ENCODE data around the gene TTC21B. TPM values are rescaled to one million over a fixed set of nuclear protein-coding genes. Genes with fewer than 3 reads are reported as not detected.

TTC21B gene
- total RNA-seq, 1 donor from 2014 or later = 10.0 TPM

DNA sequence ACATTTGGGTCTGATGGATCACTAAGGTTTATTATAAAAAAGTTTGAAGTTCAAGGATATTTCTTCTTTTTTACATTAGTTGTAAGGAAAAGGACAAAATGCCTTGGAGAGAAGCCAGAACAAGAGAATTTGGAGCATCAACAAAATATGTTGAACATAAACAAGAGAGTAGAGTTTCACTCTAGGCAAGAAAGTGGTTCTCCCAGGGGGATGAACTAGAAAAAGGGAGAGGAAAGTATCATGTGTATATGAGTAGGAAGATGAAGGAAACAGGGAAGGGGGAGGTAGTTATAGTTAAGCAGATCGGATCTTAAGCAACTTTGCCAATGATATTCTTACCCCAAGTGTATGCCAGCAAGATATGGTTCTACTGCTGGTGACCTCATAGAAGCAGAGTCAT lies 95.7 kb downstream of the TTC21B start:
- TF ChIP-seq, protein P1, sequence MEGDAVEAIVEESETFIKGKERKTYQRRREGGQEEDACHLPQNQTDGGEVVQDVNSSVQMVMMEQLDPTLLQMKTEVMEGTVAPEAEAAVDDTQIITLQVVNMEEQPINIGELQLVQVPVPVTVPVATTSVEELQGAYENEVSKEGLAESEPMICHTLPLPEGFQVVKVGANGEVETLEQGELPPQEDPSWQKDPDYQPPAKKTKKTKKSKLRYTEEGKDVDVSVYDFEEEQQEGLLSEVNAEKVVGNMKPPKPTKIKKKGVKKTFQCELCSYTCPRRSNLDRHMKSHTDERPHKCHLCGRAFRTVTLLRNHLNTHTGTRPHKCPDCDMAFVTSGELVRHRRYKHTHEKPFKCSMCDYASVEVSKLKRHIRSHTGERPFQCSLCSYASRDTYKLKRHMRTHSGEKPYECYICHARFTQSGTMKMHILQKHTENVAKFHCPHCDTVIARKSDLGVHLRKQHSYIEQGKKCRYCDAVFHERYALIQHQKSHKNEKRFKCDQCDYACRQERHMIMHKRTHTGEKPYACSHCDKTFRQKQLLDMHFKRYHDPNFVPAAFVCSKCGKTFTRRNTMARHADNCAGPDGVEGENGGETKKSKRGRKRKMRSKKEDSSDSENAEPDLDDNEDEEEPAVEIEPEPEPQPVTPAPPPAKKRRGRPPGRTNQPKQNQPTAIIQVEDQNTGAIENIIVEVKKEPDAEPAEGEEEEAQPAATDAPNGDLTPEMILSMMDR (IDR thresholded peaks at IDR 0.05; ENCODE audit: insufficient read depth, low read length, severe bottlenecking) = no peak
- H3K36me3 ChIP-seq (ENCODE audit: control insufficient read depth, insufficient read depth, low read length) = no peaks in the 10 kb centered on the region
- FAIRE-seq = no peak
- no peaks in the 10 kb centered on the region for H3K27me3 ChIP-seq (ENCODE audit: control insufficient read depth, insufficient read depth, low read length)
- no peak for DNase-seq (ENCODE audit: low read depth)
- no peak overlapping the region for H3K4me3 ChIP-seq (ENCODE audit: low read depth, low read length)

DNA sequence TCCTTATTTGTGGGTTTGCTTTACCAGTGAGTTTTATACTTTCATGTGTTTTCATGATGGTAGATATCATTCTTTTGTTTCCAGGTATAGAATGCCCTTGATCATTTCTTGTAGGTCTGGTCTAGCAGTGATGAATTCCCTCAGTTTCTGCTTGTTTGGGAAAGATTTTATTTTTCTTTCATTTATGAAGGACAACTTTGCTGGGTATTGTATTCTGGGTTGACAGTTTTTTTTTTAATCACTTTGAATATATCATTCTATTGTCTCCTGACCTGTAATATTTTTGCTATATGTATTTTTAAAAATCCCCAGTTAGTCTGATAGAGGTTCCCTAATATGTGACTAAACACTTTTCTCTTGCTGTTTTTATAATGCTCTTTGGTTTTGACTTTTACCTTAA lies 101.2 kb downstream of the TTC21B start:
- Histone ChIP-seq H3K36me3 (ENCODE audit: control insufficient read depth, insufficient read depth, low read length) (no peaks in the 10 kb centered on the region), H3K4me3 (ENCODE audit: low read depth, low read length) (no peak overlapping the region), H3K27me3 (ENCODE audit: control insufficient read depth, insufficient read depth, low read length) (no peaks in the 10 kb centered on the region)
- no peak for DNase-seq (ENCODE audit: low read depth)
- TF ChIP-seq, protein P1 (IDR thresholded peaks at IDR 0.05; ENCODE audit: insufficient read depth, low read length, severe bottlenecking) = no peak
- FAIRE-seq = no peak

DNA sequence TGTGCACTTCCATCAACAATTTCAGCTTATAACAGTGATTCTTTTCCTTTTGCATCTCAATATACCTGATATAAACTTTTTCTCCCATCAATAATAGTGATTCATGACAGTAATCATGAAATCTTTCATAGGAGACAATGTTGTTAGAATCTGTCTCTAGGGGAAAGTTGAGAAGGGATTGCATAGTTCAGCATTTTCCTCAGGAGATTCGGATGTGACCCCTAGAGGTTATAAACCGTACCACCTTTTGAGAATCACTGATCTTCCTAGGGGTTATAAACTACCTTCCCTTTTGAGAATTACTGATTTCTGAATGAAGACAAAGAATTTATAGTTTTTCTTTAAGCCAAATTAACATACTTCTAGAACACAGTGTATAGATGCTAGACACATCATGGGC lies 106.6 kb downstream of the TTC21B start:
- TF ChIP-seq, protein P1 (IDR thresholded peaks at IDR 0.05; ENCODE audit: insufficient read depth, low read length, severe bottlenecking) = no peak
- Histone ChIP-seq H3K36me3 (ENCODE audit: control insufficient read depth, insufficient read depth, low read length) (no peaks in the 10 kb centered on the region), H3K27me3 (ENCODE audit: control insufficient read depth, insufficient read depth, low read length) (no peaks in the 10 kb centered on the region), H3K4me3 (ENCODE audit: low read depth, low read length) (no peak overlapping the region)
- DNase-seq (ENCODE audit: low read depth) (no peak), FAIRE-seq (no peak)

- FAIRE-seq (no peak), DNase-seq (ENCODE audit: low read depth) (no peak)
- H3K27me3 ChIP-seq (ENCODE audit: control insufficient read depth, insufficient read depth, low read length) = no peaks in the 10 kb centered on the region
- TF ChIP-seq, protein P1 (IDR thresholded peaks at IDR 0.05; ENCODE audit: insufficient read depth, low read length, severe bottlenecking) = no peak
- H3K36me3 ChIP-seq (ENCODE audit: control insufficient read depth, insufficient read depth, low read length) = no peaks in the 10 kb centered on the region
- no peak overlapping the region for H3K4me3 ChIP-seq (ENCODE audit: low read depth, low read length)
Observed at GRCh38 chr2:165846056-165846455, 107.5 kb downstream of the TTC21B start.

DNA sequence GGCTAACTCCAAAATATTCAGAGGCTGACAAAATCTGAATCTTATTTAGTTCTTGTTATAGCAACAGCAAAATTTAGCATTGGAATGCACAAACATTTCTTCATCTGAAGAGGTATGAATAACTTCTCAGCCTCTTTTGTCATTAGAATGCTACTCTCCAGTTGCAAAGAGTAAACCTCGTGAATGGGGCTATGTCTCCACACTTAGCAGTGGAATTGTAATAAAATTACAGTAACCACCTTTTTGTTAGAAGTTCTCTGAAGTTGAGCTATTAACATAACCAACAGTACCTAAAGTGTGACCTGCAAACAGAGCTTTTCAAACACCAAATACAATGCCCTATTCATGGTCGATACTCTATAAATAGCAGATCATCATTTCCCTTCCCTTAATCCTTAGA lies 109.4 kb downstream of the TTC21B start:
- FAIRE-seq (no peak), DNase-seq (ENCODE audit: low read depth) (no peak)
- Histone ChIP-seq H3K36me3 (ENCODE audit: control insufficient read depth, insufficient read depth, low read length) (no peaks in the 10 kb centered on the region), H3K4me3 (ENCODE audit: low read depth, low read length) (no peak overlapping the region), H3K27me3 (ENCODE audit: control insufficient read depth, insufficient read depth, low read length) (no peaks in the 10 kb centered on the region)
- TF ChIP-seq, protein P1 (IDR thresholded peaks at IDR 0.05; ENCODE audit: insufficient read depth, low read length, severe bottlenecking) = no peak

- TF ChIP-seq, protein P1 (IDR thresholded peaks at IDR 0.05; ENCODE audit: insufficient read depth, low read length, severe bottlenecking) = no peak
- no peak for FAIRE-seq
Observed at GRCh38 chr2:165843351-165843750, 110.2 kb downstream of the TTC21B start.

More at GRCh38 chr2:165843351-165843750, 110.2 kb downstream of the TTC21B start:
- no peak overlapping the region for H3K4me3 ChIP-seq (ENCODE audit: low read depth, low read length)
- no peaks in the 10 kb centered on the region for H3K27me3 ChIP-seq (ENCODE audit: control insufficient read depth, insufficient read depth, low read length)
- H3K36me3 ChIP-seq (ENCODE audit: control insufficient read depth, insufficient read depth, low read length) = no peaks in the 10 kb centered on the region
- DNase-seq (ENCODE audit: low read depth) = no peak
